ENCODE data around the gene GUCY1A2.

DNA sequence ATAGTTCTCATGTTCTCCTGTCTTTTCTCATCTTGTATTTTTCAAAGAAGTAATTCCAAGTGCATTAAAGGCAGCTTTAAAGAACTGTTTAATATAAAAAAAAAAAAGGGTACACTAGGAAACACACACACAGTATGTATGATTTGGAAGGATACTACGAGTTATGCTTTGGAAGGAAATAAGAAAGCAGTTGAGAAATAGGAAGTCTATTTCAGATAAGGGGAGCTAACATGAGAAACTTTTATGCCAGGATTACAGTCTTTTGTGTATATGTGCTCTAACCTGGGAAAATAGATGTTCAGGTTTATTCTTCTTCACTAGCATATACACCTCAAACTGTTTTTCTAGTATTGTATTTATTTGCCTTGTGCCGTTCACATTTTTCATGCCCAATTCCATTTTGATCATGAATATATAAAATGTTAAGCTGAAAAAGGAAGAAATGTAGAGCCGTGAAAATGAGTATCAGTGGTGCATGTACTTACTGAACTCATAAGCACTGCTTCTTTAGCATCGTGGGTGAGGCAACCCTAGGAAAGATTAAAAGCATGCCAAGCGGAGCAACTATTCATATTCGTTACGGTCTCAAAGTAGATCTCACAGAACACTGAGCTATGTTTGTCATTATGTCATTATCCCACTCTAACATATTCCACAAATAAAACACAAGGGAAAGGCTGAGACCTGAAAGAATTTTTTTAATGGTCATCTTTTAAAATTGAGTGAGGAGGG is 59.6 kb downstream of the GUCY1A2 start:
- no peak for TF ChIP-seq POLR2A (IDR thresholded peaks at IDR 0.05; ENCODE audit: low read depth, low read length)
- TF ChIP-seq POLR2AphosphoS5 (IDR thresholded peaks at IDR 0.05; ENCODE audit: low read depth, low read length) = no peak
- no peak for TF ChIP-seq TAF1 (IDR thresholded peaks at IDR 0.05; ENCODE audit: borderline replicate concordance, low read depth, low read length)
